ENCODE measurements around the gene ETV6.

DNA sequence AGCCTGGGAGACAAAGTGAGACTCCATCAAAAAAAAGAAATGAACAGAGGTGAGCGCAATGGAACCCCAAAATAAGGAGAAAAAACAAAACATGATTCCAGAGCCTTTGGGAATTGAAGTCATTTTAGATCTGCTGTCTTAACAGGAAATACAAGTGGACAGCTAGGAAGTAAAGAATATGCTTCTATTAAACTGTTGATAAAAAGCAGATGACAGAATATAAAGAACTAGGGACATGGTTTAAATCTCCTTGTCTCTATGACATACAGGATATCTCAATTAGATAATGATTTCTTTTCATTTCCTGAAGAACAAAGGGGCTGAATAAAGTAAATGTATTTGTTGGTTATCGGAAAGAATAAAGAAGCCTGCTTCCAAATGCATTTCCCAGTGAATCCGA lies 49.3 kb upstream of the ETV6 start:
- TF ChIP-seq, protein P1, sequence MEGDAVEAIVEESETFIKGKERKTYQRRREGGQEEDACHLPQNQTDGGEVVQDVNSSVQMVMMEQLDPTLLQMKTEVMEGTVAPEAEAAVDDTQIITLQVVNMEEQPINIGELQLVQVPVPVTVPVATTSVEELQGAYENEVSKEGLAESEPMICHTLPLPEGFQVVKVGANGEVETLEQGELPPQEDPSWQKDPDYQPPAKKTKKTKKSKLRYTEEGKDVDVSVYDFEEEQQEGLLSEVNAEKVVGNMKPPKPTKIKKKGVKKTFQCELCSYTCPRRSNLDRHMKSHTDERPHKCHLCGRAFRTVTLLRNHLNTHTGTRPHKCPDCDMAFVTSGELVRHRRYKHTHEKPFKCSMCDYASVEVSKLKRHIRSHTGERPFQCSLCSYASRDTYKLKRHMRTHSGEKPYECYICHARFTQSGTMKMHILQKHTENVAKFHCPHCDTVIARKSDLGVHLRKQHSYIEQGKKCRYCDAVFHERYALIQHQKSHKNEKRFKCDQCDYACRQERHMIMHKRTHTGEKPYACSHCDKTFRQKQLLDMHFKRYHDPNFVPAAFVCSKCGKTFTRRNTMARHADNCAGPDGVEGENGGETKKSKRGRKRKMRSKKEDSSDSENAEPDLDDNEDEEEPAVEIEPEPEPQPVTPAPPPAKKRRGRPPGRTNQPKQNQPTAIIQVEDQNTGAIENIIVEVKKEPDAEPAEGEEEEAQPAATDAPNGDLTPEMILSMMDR (IDR thresholded peaks at IDR 0.05) = no peak
- no peak for TF ChIP-seq POLR2A (IDR thresholded peaks at IDR 0.05)
